ENCODE results near the gene SLC10A4. TPM values are rescaled to one million over a fixed set of nuclear protein-coding genes. Genes with fewer than 3 reads are reported as not detected.

Gene SLC10A4
- total RNA-seq, 2 donors from 2014 or later, result not detected

GRCh38 chr4:48498895-48499294 lies 15.8 kb downstream of the SLC10A4 start:
- no peaks in the 10 kb centered on the region for H3K9me3 ChIP-seq
- no peak for DNase-seq (ENCODE audit: low spot score)
- H3K36me3 ChIP-seq, result peaks cover 19% of the 10 kb centered on the region
- TF ChIP-seq, protein P1, sequence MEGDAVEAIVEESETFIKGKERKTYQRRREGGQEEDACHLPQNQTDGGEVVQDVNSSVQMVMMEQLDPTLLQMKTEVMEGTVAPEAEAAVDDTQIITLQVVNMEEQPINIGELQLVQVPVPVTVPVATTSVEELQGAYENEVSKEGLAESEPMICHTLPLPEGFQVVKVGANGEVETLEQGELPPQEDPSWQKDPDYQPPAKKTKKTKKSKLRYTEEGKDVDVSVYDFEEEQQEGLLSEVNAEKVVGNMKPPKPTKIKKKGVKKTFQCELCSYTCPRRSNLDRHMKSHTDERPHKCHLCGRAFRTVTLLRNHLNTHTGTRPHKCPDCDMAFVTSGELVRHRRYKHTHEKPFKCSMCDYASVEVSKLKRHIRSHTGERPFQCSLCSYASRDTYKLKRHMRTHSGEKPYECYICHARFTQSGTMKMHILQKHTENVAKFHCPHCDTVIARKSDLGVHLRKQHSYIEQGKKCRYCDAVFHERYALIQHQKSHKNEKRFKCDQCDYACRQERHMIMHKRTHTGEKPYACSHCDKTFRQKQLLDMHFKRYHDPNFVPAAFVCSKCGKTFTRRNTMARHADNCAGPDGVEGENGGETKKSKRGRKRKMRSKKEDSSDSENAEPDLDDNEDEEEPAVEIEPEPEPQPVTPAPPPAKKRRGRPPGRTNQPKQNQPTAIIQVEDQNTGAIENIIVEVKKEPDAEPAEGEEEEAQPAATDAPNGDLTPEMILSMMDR (IDR thresholded peaks at IDR 0.05), result no peak
- no peak overlapping the region for H3K27ac ChIP-seq
- H3K27me3 ChIP-seq, result no peaks in the 10 kb centered on the region
- H3K4me3 ChIP-seq, result no peak overlapping the region
- H3K4me1 ChIP-seq, result no peaks in the 10 kb centered on the region

DNA sequence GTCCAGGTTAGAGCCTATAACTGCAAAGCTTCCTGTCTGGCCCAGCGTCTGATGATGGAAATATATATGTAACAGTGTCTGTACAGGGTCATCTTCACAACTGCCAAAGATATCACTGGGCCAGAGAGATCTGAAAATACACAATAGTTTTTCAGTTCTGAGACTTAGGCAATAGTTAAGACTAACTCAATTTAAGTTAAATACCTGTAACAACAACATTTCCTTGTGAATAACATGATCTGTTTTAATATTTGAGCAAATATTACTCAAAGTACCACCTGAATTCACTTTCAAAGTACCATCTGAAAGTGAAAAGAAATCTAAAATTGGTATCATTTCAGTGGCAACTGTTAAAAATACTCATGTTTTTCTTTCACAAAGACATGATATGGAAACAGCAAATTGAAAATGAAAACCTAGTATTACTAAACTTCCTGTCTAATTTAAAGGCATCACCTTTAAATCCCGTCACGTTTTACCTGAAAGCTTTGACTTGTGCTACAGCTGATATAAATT lies 16.5 kb downstream of the SLC10A4 start:
- Histone ChIP-seq H3K9me3 (no peaks in the 10 kb centered on the region), H3K36me3 (peaks cover 19% of the 10 kb centered on the region)

GRCh38 chr4:48503233-48504025 lies 20.3 kb downstream of the SLC10A4 start:
- no peak for DNase-seq (ENCODE audit: low spot score)
- Histone ChIP-seq H3K4me3 (no peak overlapping the region), H3K4me1 (no peaks in the 10 kb centered on the region), H3K9me3 (no peaks in the 10 kb centered on the region), H3K36me3 (peaks cover 29% of the 10 kb centered on the region), H3K27ac (no peak overlapping the region), H3K27me3 (no peaks in the 10 kb centered on the region)
- TF ChIP-seq, protein P1 (IDR thresholded peaks at IDR 0.05), result no peak

More for the DNA sequence above, 16.5 kb downstream of the SLC10A4 start:
- no peak for DNase-seq (ENCODE audit: low spot score)
- H3K4me1 ChIP-seq, result no peaks in the 10 kb centered on the region
- no peaks in the 10 kb centered on the region for H3K27me3 ChIP-seq
- no peak overlapping the region for H3K27ac ChIP-seq
- no peak overlapping the region for H3K4me3 ChIP-seq
- TF ChIP-seq, protein P1 (IDR thresholded peaks at IDR 0.05), result no peak

- TF ChIP-seq, protein P1 (IDR thresholded peaks at IDR 0.05), result no peak
- no peak overlapping the region for H3K27ac ChIP-seq
- no peaks in the 10 kb centered on the region for H3K9me3 ChIP-seq
- H3K27me3 ChIP-seq, result no peaks in the 10 kb centered on the region
- no peaks in the 10 kb centered on the region for H3K4me1 ChIP-seq
- H3K36me3 ChIP-seq, result peaks cover 27% of the 10 kb centered on the region
- no peak overlapping the region for H3K4me3 ChIP-seq
- no peak for DNase-seq (ENCODE audit: low spot score)
These were observed 20.8 kb downstream of the SLC10A4 start for GRCh38 chr4:48504026-48504330.

DNA sequence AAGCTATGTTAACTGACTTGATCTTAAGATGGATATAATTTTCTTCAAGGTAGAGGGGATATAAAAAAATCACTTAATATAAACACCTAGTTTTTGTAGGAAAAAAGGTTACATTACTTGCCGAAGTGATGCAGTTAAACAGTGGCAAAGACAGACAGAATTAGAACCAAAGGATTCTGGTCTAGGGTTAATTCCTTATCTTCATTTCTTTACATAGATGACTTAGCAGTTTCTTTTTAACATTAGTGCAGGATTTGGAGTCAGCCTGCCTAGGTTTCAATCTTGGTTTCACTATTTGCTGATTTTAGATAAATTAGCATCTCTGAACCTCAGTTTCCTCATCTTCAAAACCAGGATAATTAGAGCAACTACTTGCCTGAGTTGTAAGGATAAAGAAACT lies 21.2 kb downstream of the SLC10A4 start:
- DNase-seq (ENCODE audit: low spot score), result no peak
- Histone ChIP-seq H3K36me3 (peaks cover 25% of the 10 kb centered on the region), H3K27ac (no peak overlapping the region), H3K4me1 (no peaks in the 10 kb centered on the region), H3K4me3 (no peak overlapping the region), H3K27me3 (no peaks in the 10 kb centered on the region), H3K9me3 (no peaks in the 10 kb centered on the region)
- TF ChIP-seq, protein P1 (IDR thresholded peaks at IDR 0.05), result no peak
